HepG2 (cell line): ENCODE data around the gene ABCC5. TPM values are rescaled to one million over a fixed set of nuclear protein-coding genes. Genes with fewer than 3 reads are reported as not detected.

Experiments
- ATAC-seq: fragments of 200-7000 bp; cut with Tn5 transposase; 3 replicates; pipeline ENCODE4 v1.9.1; 2020; ENCODE audit warnings: mild to moderate bottlenecking, moderate library complexity
- BruUV-seq: library from RNA; stranded (reverse); fragments of 400-500 nt; replicated peaks from 2 replicates; lab custom pipeline; 2021; lab: Mats Ljungman, UMichigan
- CTCF ChIA-PET: fragments of 300-600 bp; formaldehyde crosslinking; extraction: SDS; loops from one replicate; lab custom pipeline; 2021; ENCODE audit warnings: low total read pairs, inconsistent platforms, low intra/inter-chr PET ratio; lab: Yijun Ruan, JAX
- POLR2A ChIA-PET: fragments of 350-600 bp; sonication (Branson Sonifier 250); formaldehyde crosslinking; loops from one replicate; lab custom pipeline; 2020; ENCODE audit warnings: antibody characterized with exemption, inconsistent platforms; lab: Yijun Ruan, JAX
- DNase-seq: peaks from one replicate; pipeline ENCODE4 v3.0.0-alpha.2; 2015; ENCODE audit warnings: low spot score
- FAIRE-seq: peaks from 3 replicates; lab custom pipeline; 2011; peaks lifted over from hg19 to GRCh38; lab: Jason Lieb, UNC
- H2AFZ ChIP-seq: one replicate; pipeline ENCODE4 v1.6.1; 2011; ENCODE audit warnings: low read length, inconsistent platforms
- H3K27ac ChIP-seq: fragments of 300-600 bp; 3 replicates; pipeline ENCODE4 v1.8.0; 2011; ENCODE audit warnings: mixed run types, mild to moderate bottlenecking, mixed read lengths, low read length, inconsistent platforms; ENCODE audit not compliant: insufficient read depth; ENCODE audit errors: extremely low read length
- H3K27me3 ChIP-seq, 2 experiments: fragments of 200-600 bp in 1 of 2; 2 replicates in 1 of 2; 3 replicates in 1 of 2; pipeline versions ENCODE4 v1.6.0 to v1.8.0; 2011; ENCODE audit warnings: low read length in 2 of 2, mild to moderate bottlenecking in 2 of 2, moderate library complexity in 2 of 2, inconsistent platforms in 1 of 2; ENCODE audit not compliant: insufficient read depth in 2 of 2, control insufficient read depth in 1 of 2
- H3K36me3 ChIP-seq, 2 experiments: fragments of 200-600 bp in 1 of 2; replicated peaks in 1 of 2; 2 replicates in 1 of 2; 3 replicates in 1 of 2; pipeline versions ENCODE4 v1.5.1 to v1.8.0; 2011; ENCODE audit warnings: low read length in 2 of 2, inconsistent platforms in 1 of 2; ENCODE audit not compliant: insufficient read depth in 2 of 2, control insufficient read depth in 1 of 2
- H3K4me1 ChIP-seq: 2 replicates; pipeline ENCODE4 v1.5.1; 2012; ENCODE audit warnings: low read length, inconsistent platforms; ENCODE audit not compliant: insufficient read depth
- H3K4me2 ChIP-seq: 2 replicates; pipeline ENCODE4 v1.6.0; 2011; ENCODE audit warnings: low read depth, low read length, inconsistent platforms
- H3K4me3 ChIP-seq, 3 experiments: fragments of 200-600 bp in 1 of 3; sonication (generic), shearing (Covaris generic) in 1 of 3; replicated peaks in 1 of 3; 2 replicates each; pipeline ENCODE4 v1.5.1; 2011 to 2016; ENCODE audit warnings: low read length in 3 of 3, inconsistent platforms in 2 of 3, low read depth in 2 of 3, mild to moderate bottlenecking in 2 of 3, control low read depth in 1 of 3, mixed read lengths in 1 of 3; ENCODE audit not compliant: insufficient read depth in 1 of 3
- H3K79me2 ChIP-seq: one replicate; pipeline ENCODE4 v1.6.1; 2011; ENCODE audit warnings: low read length, inconsistent platforms; ENCODE audit not compliant: insufficient read depth
- H3K9ac ChIP-seq: 2 replicates; pipeline ENCODE4 v1.6.0; 2011; ENCODE audit warnings: mild to moderate bottlenecking, low read depth, low read length, inconsistent platforms; ENCODE audit not compliant: insufficient read depth
- H3K9me3 ChIP-seq: 2 replicates; pipeline ENCODE4 v1.5.1; 2012; ENCODE audit warnings: mild to moderate bottlenecking, low read length
- H4K20me1 ChIP-seq: 2 replicates; pipeline ENCODE4 v1.6.0; 2011; ENCODE audit warnings: inconsistent platforms, mild to moderate bottlenecking, low read length, moderate library complexity; ENCODE audit not compliant: insufficient read depth
- ARID3A ChIP-seq: IDR thresholded peaks from 2 replicates; pipeline ENCODE4 v1.6.1; 2012; ENCODE audit warnings: low read depth, low read length, improper control_type of control experiment
- HMGA1 ChIP-seq: sonication (generic); formaldehyde crosslinking; conservative IDR thresholded peaks from 2 replicates; pipeline ENCODE4 v1.4.0; 2020; ENCODE audit warnings: missing genetic modification reagents
- MED13 ChIP-seq: sonication (generic); formaldehyde crosslinking; IDR thresholded peaks from 2 replicates; pipeline ENCODE4 v1.5.0; 2020; ENCODE audit warnings: missing genetic modification reagents
- MYC ChIP-seq: sonication (generic); formaldehyde crosslinking; IDR thresholded peaks from 2 replicates; pipeline ENCODE4 v1.9.0; 2021; ENCODE audit warnings: missing genetic modification reagents, borderline replicate concordance
- PTBP1 ChIP-seq: fragments of 200-400 bp; formaldehyde crosslinking; IDR thresholded peaks from 2 replicates; pipeline ENCODE4 v1.6.1; 2018; ENCODE audit warnings: low read length, low read depth; ENCODE audit not compliant: poor library complexity, severe bottlenecking
- SMC3 ChIP-seq: IDR thresholded peaks from 2 replicates; pipeline ENCODE4 v1.6.1; 2011; ENCODE audit warnings: low read length, improper control_type of control experiment
- STAG1 ChIP-seq: sonication (generic); formaldehyde crosslinking; IDR thresholded peaks from 2 replicates; pipeline ENCODE4 v1.4.0; 2020; ENCODE audit warnings: missing genetic modification reagents
- YY1 ChIP-seq: IDR thresholded peaks from 2 replicates; pipeline ENCODE4 v1.6.1; 2011; ENCODE audit warnings: low read length, low read depth, moderate library complexity, mild to moderate bottlenecking; ENCODE audit not compliant: insufficient read depth, insufficient replicate concordance
- ZBTB8A ChIP-seq: sonication (generic); formaldehyde crosslinking; IDR thresholded peaks from 2 replicates; pipeline ENCODE4 v1.4.0; 2020; ENCODE audit warnings: mild to moderate bottlenecking, low read depth, missing genetic modification reagents, borderline replicate concordance
- ZNF275 ChIP-seq: sonication (generic); formaldehyde crosslinking; IDR thresholded peaks from 2 replicates; pipeline ENCODE4 v1.8.0; 2022; ENCODE audit warnings: missing genetic modification reagents, mild to moderate bottlenecking, inconsistent platforms, borderline replicate concordance
- ZNF460 ChIP-seq: sonication (generic); formaldehyde crosslinking; IDR thresholded peaks from 2 replicates; pipeline ENCODE4 v1.5.1; 2020; ENCODE audit warnings: missing genetic modification reagents, mild to moderate bottlenecking, borderline replicate concordance
- WGBS: methylation state at CpG from one replicate; pipeline ENCODE4 v1.1.6; 2017; ENCODE audit warnings: low lambda C conversion rate; 5-methylcytosine and 5-hydroxymethylcytosine counted together
- in situ Hi-C: cut with HindIII; loops from 2 replicates; pipeline ENCODE4 v1.10.0; 2017; ENCODE audit warnings: low pct_unique_long_range_greater_than_20kb; ENCODE audit not compliant: extremely low pct_ligation_motif_present
- intact Hi-C: fragments of 100-400 bp; cut with micrococcal nuclease; formaldehyde crosslinking; loops from one replicate; pipeline ENCODE4 v1.10.0; 2022; ENCODE audit not compliant: unreplicated experiment
- polyA plus RNA-seq, 8 experiments: library from polyadenylated mRNA; depleted of rRNA in 3 of 8; stranded (reverse) in 7 of 8; unstranded in 1 of 8; fragments of >200 nt; fragmentation: Illumina TruSeq in 4 of 8; extraction: Trizol in 4 of 8; gene quantifications; 2 replicates each; pipeline versions ENCODE4 v1.2.1 to v1.2.3, GENCODE V29; 2011 to 2016; ENCODE audit warnings: low read depth in 4 of 8, missing spikeins in 1 of 8, mixed read lengths in 1 of 8; ENCODE audit not compliant: insufficient read depth in 1 of 8
- total RNA-seq, 5 experiments: library from RNA; depleted of rRNA; stranded (reverse); fragments of >200 nt; fragmentation: Illumina TruSeq; extraction: Trizol; gene quantifications; 2 replicates each; pipeline ENCODE4 v1.2.3, GENCODE V29; 2016; ENCODE audit warnings: low read depth in 1 of 5

ABCC5 gene
- total and polyA plus RNA-seq, 2 of the 13 experiments (the other 11 are each of a cell fraction or from before 2014, with no cell fraction given), result 12.5 to 12.7 TPM

DNA sequence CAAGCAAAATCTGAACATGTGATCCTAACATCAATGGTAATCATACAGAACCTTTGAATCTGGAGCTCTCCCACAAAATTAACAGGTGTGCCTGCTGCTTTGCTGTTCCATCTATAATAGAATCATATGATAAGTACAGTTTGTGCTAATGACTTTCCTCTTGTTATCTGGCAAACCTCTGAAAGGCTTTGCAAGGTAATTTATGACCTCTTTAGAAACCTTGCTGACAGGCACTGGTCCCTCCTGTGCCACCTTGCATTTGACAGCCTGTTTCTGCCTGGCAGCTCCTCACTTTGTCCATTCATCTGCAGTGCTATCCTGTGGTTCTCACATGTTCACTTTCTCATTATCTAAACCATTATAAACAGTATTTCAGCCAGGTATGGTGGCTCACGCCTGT, 24.9 kb upstream of the ABCC5 start:
- no peak overlapping the region for H2AFZ ChIP-seq
- DNase-seq (no peak), FAIRE-seq (no peak), ATAC-seq (no peak)
- no TSS peak for BruUV-seq
- H3K9ac ChIP-seq, result no peak overlapping the region
- 25% methylated on average over 1 of the region's 1 CpG for WGBS
- CTCF ChIA-PET, result no interaction called here
- no peaks in the 10 kb centered on the region for H3K36me3 ChIP-seq
- no peaks in the 10 kb centered on the region for H4K20me1 ChIP-seq
- H3K4me3 ChIP-seq, result no peak overlapping the region
- POLR2A ChIA-PET, result no interaction called here
- intact Hi-C loops (loop anchor here (5.0 kb wide), 1 partner anchor 90 kb away; no protein-coding TSS in a partner anchor), in situ Hi-C loops (no loop called here)
- H3K9me3 ChIP-seq, result no peaks in the 10 kb centered on the region
- H3K4me2 ChIP-seq, result no peak overlapping the region
- H3K4me1 ChIP-seq, result no peaks in the 10 kb centered on the region
- H3K79me2 ChIP-seq, result no peaks in the 10 kb centered on the region
- H3K27me3 ChIP-seq, result peaks cover 0 to 14% of the 10 kb centered on the region in 2 experiments; a peak in 2 of 5 replicates
- TF ChIP-seq PTBP1 (no peak), MED13 (no peak)
- no peak overlapping the region for H3K27ac ChIP-seq

- CTCF ChIA-PET, result interaction anchor here (0.8 to 1.0 kb wide), 2 partner anchors 202 to 210 kb away, joined by 4 read pairs; no protein-coding TSS in a partner anchor
- TF ChIP-seq HMGA1 (no peak), MYC (CRISPR knock-in tag) (no peak), ZNF460 (no peak), ARID3A (no peak), ZBTB8A (CRISPR knock-in tag) (no peak), YY1 (no peak), SMC3 (peak; percentile 74; the same call in 1 of the 2 replicates), STAG1 (CRISPR knock-in tag) (peak; percentile 73), ZNF275 (CRISPR knock-in tag) (no peak)
These were observed 22.3 kb upstream of the ABCC5 start for GRCh38 chr3:184040010-184040409.

More at GRCh38 chr3:184040010-184040409, 22.3 kb upstream of the ABCC5 start:
- ATAC-seq, result peak; percentile 98
- Histone ChIP-seq H3K27me3 (peaks cover 0 to 30% of the 10 kb centered on the region in 2 experiments; a peak in 3 of 5 replicates), H3K27ac (no peak overlapping the region), H3K4me2 (no peak overlapping the region), H3K9ac (no peak overlapping the region), H4K20me1 (no peaks in the 10 kb centered on the region), H3K36me3 (no peaks in the 10 kb centered on the region), H3K4me1 (no peaks in the 10 kb centered on the region), H3K79me2 (no peaks in the 10 kb centered on the region), H3K9me3 (no peaks in the 10 kb centered on the region), H2AFZ (no peak overlapping the region), H3K4me3 (no peak overlapping the region)
- DNase-seq, result peak; percentile 38
- POLR2A ChIA-PET, result no interaction called here
- 0% methylated on average over 1 of the region's 3 CpGs for WGBS
- in situ Hi-C loops, result no loop called here
- FAIRE-seq, result no peak
- intact Hi-C loops, result loop anchor here (5.0 kb wide), 1 partner anchor 92 kb away; no protein-coding TSS in a partner anchor
- no TSS peak for BruUV-seq
